ENCODE data around the gene CHRM5. TPM values are rescaled to one million over a fixed set of nuclear protein-coding genes. Genes with fewer than 3 reads are reported as not detected.

The CHRM5 gene
- total and polyA plus RNA-seq, 2 of the 8 experiments (the other 6 are each of a cell fraction or from before 2014, with no cell fraction given) = not detected

- H4K8ac ChIP-seq (ENCODE audit: extremely low read depth, insufficient read depth, low read length) = no peak overlapping the region
- H4K5ac ChIP-seq (ENCODE audit: insufficient read length, low read depth, low read length) = no peak overlapping the region
- H3K36me3 ChIP-seq (ENCODE audit: control insufficient read depth in 2 of 4, insufficient read depth in 4 of 4, low read length in 3 of 4) = no peaks in the 10 kb centered on the region
- no peak overlapping the region for H3K4ac ChIP-seq (replicated peaks; ENCODE audit: insufficient read length, low read depth, low read length)
- H2BK5ac ChIP-seq (ENCODE audit: low read depth, low read length) = no peak overlapping the region
- H3K79me1 ChIP-seq (ENCODE audit: low read depth, low read length) = no peaks in the 10 kb centered on the region
- no peak overlapping the region for H4K91ac ChIP-seq (replicated peaks; ENCODE audit: insufficient read length, low read length)
- ChIA-PET CTCF (ENCODE audit: partially characterized antibody) (no interaction called here), POLR2A (ENCODE audit: partially characterized antibody) (no interaction called here)
- no peak overlapping the region for H2AK5ac ChIP-seq (ENCODE audit: low read depth, low read length)
- no peaks in the 10 kb centered on the region for H3K4me1 ChIP-seq (replicated peaks in 1 of 4; ENCODE audit: control insufficient read depth in 3 of 4, insufficient read depth in 4 of 4, low read length in 3 of 4)
- H3K23me2 ChIP-seq (ENCODE audit: low read depth, low read length) = no peaks in the 10 kb centered on the region; the same call in 1 of the 2 replicates
- H3K4me3 ChIP-seq (ENCODE audit: extremely low read depth in 1 of 4, insufficient read depth in 2 of 4, low read depth in 3 of 4, low read length in 4 of 4) = no peak overlapping the region
- H3K18ac ChIP-seq (ENCODE audit: extremely low read depth, low read length) = no peak overlapping the region
- H2BK15ac ChIP-seq (ENCODE audit: low read length) = no peak overlapping the region
- H3K79me2 ChIP-seq (ENCODE audit: control insufficient read depth in 1 of 2, insufficient read depth in 2 of 2, low read length in 2 of 2) = no peaks in the 10 kb centered on the region
- peak overlapping the region; percentile 58; the same call in 1 of the 2 replicates for H2AFZ ChIP-seq (ENCODE audit: low read length)
- H2BK20ac ChIP-seq (ENCODE audit: low read length) = no peak overlapping the region
- H3K56ac ChIP-seq (replicated peaks; ENCODE audit: insufficient read length, low read depth, low read length) = no peak overlapping the region
- H3K9me3 ChIP-seq (ENCODE audit: insufficient read depth in 2 of 2, low read depth in 1 of 2, low read length in 1 of 2) = no peaks in the 10 kb centered on the region
- H2BK120ac ChIP-seq (replicated peaks; ENCODE audit: low read depth, low read length) = no peak overlapping the region
- H4K20me1 ChIP-seq (replicated peaks in 1 of 2; ENCODE audit: control insufficient read depth in 1 of 2, insufficient read depth in 2 of 2, low read length in 2 of 2) = no peaks in the 10 kb centered on the region
- WGBS, 2 experiments (ENCODE audit: extremely low coverage in 1 of 2, insufficient coverage in 1 of 2, insufficient read length in 1 of 2, insufficient replicate concordance in 2 of 2, low coverage in 1 of 2, low lambda C conversion rate in 2 of 2, missing lambda C conversion rate in 1 of 2) = 93% methylated on average over 3 of the region's 3 CpGs; no CpG with 5 or more reads in 1 of the 2 experiments
- DNase-seq (ENCODE audit: low read depth in 1 of 2, low spot score in 2 of 2) = no peak
- no peak for FAIRE-seq
- no peak overlapping the region for H3K27ac ChIP-seq (ENCODE audit: low read depth, low read length)
- no peak overlapping the region for H3K14ac ChIP-seq (ENCODE audit: insufficient read length)
- no peak overlapping the region for H2BK12ac ChIP-seq (ENCODE audit: low read depth, low read length)
- no peak overlapping the region for H3K4me2 ChIP-seq (ENCODE audit: insufficient read depth in 1 of 2, low read depth in 2 of 2, low read length in 2 of 2)
- H3K27me3 ChIP-seq (replicated peaks in 1 of 4; ENCODE audit: control insufficient read depth in 3 of 4, extremely low read depth in 1 of 4, insufficient read depth in 3 of 4, low read length in 3 of 4) = no peaks in the 10 kb centered on the region
- H3K9ac ChIP-seq (replicated peaks in 1 of 4; ENCODE audit: extremely low read depth in 1 of 4, low read depth in 3 of 4, low read length in 3 of 4) = no peak overlapping the region
- H3K23ac ChIP-seq (ENCODE audit: insufficient read length) = no peak overlapping the region
- TF ChIP-seq HDAC2 (IDR thresholded peaks at IDR 0.05; ENCODE audit: borderline replicate concordance in 1 of 2, low read depth in 2 of 2, low read length in 2 of 2) (no peak), E2F6 (IDR thresholded peaks at IDR 0.05) (no peak), MAFK (IDR thresholded peaks at IDR 0.05; ENCODE audit: low read depth, low read length) (no peak), PHF8 (conservative IDR thresholded peaks at IDR 0.05; ENCODE audit: low read depth, low read length) (no peak), RNF2 (IDR thresholded peaks at IDR 0.05; ENCODE audit: borderline replicate concordance, low read depth, low read length, missing control alignments, poor library complexity, severe bottlenecking) (no peak), TAF7 (optimal IDR thresholded peaks at IDR 0.05; ENCODE audit: borderline replicate concordance, low read depth, low read length) (no peak), EP300 (IDR thresholded peaks at IDR 0.05; ENCODE audit: borderline replicate concordance in 1 of 2, low read depth in 2 of 2, low read length in 2 of 2) (no peak), NRF1 (IDR thresholded peaks at IDR 0.05; ENCODE audit: low read depth, low read length) (no peak), KDM1A (IDR thresholded peaks at IDR 0.05; ENCODE audit: borderline replicate concordance, low read length) (no peak), TAF1 (IDR thresholded peaks at IDR 0.05; ENCODE audit: low read depth, low read length) (no peak), ZNF274 (IDR thresholded peaks at IDR 0.05; ENCODE audit: borderline replicate concordance, extremely low read depth, low read length) (no peak)
Observed at GRCh38 chr15:34055868-34056595, 87.7 kb downstream of the CHRM5 start.
